H1 (cell line): Measurements from ENCODE around the gene SLC26A1. TPM values are rescaled to one million over a fixed set of nuclear protein-coding genes. Genes with fewer than 3 reads are reported as not detected.

ENCODE experiments used
- CTCF ChIA-PET: fragments of 300-600 bp; sonication (Branson Sonifier 250); formaldehyde crosslinking; loops from one replicate; lab custom pipeline; 2021; ENCODE audit not compliant: partially characterized antibody; lab: Charles Lee
- POLR2A ChIA-PET: fragments of 300-600 bp; sonication (Branson Sonifier 250); formaldehyde crosslinking; loops from one replicate; lab custom pipeline; 2021; ENCODE audit warnings: inconsistent platforms; ENCODE audit not compliant: partially characterized antibody; lab: Charles Lee
- DNase-seq, 2 experiments: peaks; one replicate each; pipeline versions ENCODE4 v3.0.0 to v3.0.0-alpha.2; 2010 to 2022; ENCODE audit warnings: low spot score in 2 of 2, low read depth in 1 of 2, mixed read lengths in 1 of 2
- FAIRE-seq: peaks from 2 replicates; lab custom pipeline; 2011; peaks lifted over from hg19 to GRCh38; lab: Jason Lieb, UNC
- H2AFZ ChIP-seq: 2 replicates; pipeline ENCODE4 v1.8.1; 2012; ENCODE audit warnings: low read length, inconsistent platforms
- H2AK5ac ChIP-seq: 2 replicates; pipeline ENCODE4 v1.6.1; 2013; ENCODE audit warnings: low read depth, low read length
- H2BK120ac ChIP-seq: replicated peaks from 2 replicates; pipeline ENCODE3; 2013; ENCODE audit warnings: low read depth, low read length, inconsistent platforms
- H2BK12ac ChIP-seq: 2 replicates; pipeline ENCODE4 v1.6.1; 2013; ENCODE audit warnings: low read depth, low read length
- H2BK15ac ChIP-seq: 2 replicates; pipeline ENCODE4 v1.6.1; 2013; ENCODE audit warnings: low read length
- H2BK20ac ChIP-seq: 2 replicates; pipeline ENCODE4 v1.6.1; 2013; ENCODE audit warnings: low read length
- H2BK5ac ChIP-seq: 2 replicates; pipeline ENCODE4 v1.6.1; 2013; ENCODE audit warnings: low read depth, low read length
- H3K14ac ChIP-seq: 2 replicates; pipeline ENCODE4 v1.6.1; 2013; ENCODE audit warnings: inconsistent platforms; ENCODE audit not compliant: insufficient read length
- H3K18ac ChIP-seq: 2 replicates; pipeline ENCODE4 v1.6.1; 2013; ENCODE audit warnings: low read length; ENCODE audit errors: extremely low read depth
- H3K23ac ChIP-seq: 2 replicates; pipeline ENCODE4 v1.6.1; 2013; ENCODE audit warnings: inconsistent platforms; ENCODE audit not compliant: insufficient read length
- H3K23me2 ChIP-seq: 2 replicates; pipeline ENCODE4 v1.6.1; 2013; ENCODE audit warnings: low read depth, low read length
- H3K27ac ChIP-seq: 2 replicates; pipeline ENCODE4 v1.6.1; 2011; ENCODE audit warnings: low read depth, low read length, inconsistent platforms
- H3K27me3 ChIP-seq, 4 experiments: replicated peaks in 1 of 4; 1 replicate in 1 of 4; 2 replicates in 3 of 4; pipeline versions ENCODE4 v1.6.1 to v1.8.1; 2011 to 2013; ENCODE audit warnings: low read length in 3 of 4, mild to moderate bottlenecking in 3 of 4, inconsistent platforms in 2 of 4, mixed read lengths in 2 of 4, moderate library complexity in 1 of 4; ENCODE audit not compliant: control insufficient read depth in 3 of 4, insufficient read depth in 3 of 4; ENCODE audit errors: extremely low read depth in 1 of 4
- H3K36me3 ChIP-seq, 4 experiments: 2 replicates each; pipeline versions ENCODE4 v1.6.1 to v1.8.1; 2011 to 2013; ENCODE audit warnings: mild to moderate bottlenecking in 4 of 4, low read length in 3 of 4, moderate library complexity in 2 of 4, control low read depth in 1 of 4, inconsistent platforms in 1 of 4; ENCODE audit not compliant: insufficient read depth in 4 of 4, control insufficient read depth in 2 of 4
- H3K4ac ChIP-seq: replicated peaks from 2 replicates; pipeline ENCODE3; 2013; ENCODE audit warnings: low read length, low read depth, mixed read lengths, inconsistent platforms; ENCODE audit not compliant: insufficient read length
- H3K4me1 ChIP-seq, 4 experiments: replicated peaks in 1 of 4; 1 replicate in 1 of 4; 2 replicates in 3 of 4; pipeline versions ENCODE4 v1.6.1 to v1.8.1; 2011 to 2013; ENCODE audit warnings: low read length in 3 of 4, inconsistent platforms in 2 of 4, mixed read lengths in 1 of 4; ENCODE audit not compliant: insufficient read depth in 4 of 4, control insufficient read depth in 3 of 4
- H3K4me2 ChIP-seq, 2 experiments: 2 replicates each; pipeline versions ENCODE4 v1.6.1 to v1.8.1; 2011 to 2013; ENCODE audit warnings: low read depth in 2 of 2, low read length in 2 of 2, control low read depth in 1 of 2, inconsistent platforms in 1 of 2, mild to moderate bottlenecking in 1 of 2; ENCODE audit not compliant: insufficient read depth in 1 of 2
- H3K4me3 ChIP-seq, 4 experiments: fragments of 200-600, 300-600 bp in 1 of 4; sonication (generic), shearing (Covaris generic), sonication (Bioruptor Twin) in 1 of 4; 2 replicates each; pipeline versions ENCODE4 v1.5.1 to v1.8.1; 2011 to 2016; ENCODE audit warnings: low read length in 4 of 4, low read depth in 3 of 4, control low read depth in 2 of 4, inconsistent platforms in 2 of 4, mild to moderate bottlenecking in 2 of 4, mixed read lengths in 1 of 4, moderate library complexity in 1 of 4; ENCODE audit not compliant: insufficient read depth in 2 of 4; ENCODE audit errors: extremely low read depth in 1 of 4
- H3K56ac ChIP-seq: replicated peaks from 2 replicates; pipeline ENCODE3; 2013; ENCODE audit warnings: low read depth, mild to moderate bottlenecking, mixed read lengths, low read length, inconsistent platforms; ENCODE audit not compliant: insufficient read length
- H3K79me1 ChIP-seq: 2 replicates; pipeline ENCODE4 v1.6.1; 2013; ENCODE audit warnings: low read depth, low read length, control low read depth
- H3K79me2 ChIP-seq, 2 experiments: 2 replicates each; pipeline versions ENCODE4 v1.6.1 to v1.8.1; 2012 to 2013; ENCODE audit warnings: low read length in 2 of 2, mild to moderate bottlenecking in 2 of 2, inconsistent platforms in 1 of 2; ENCODE audit not compliant: insufficient read depth in 2 of 2, control insufficient read depth in 1 of 2
- H3K9ac ChIP-seq, 4 experiments: replicated peaks in 1 of 4; 1 replicate in 1 of 4; 2 replicates in 3 of 4; pipeline versions ENCODE4 v1.6.1 to v1.8.1; 2011 to 2013; ENCODE audit warnings: low read depth in 3 of 4, low read length in 3 of 4, control low read depth in 2 of 4, mild to moderate bottlenecking in 2 of 4, moderate library complexity in 2 of 4, inconsistent platforms in 1 of 4; ENCODE audit errors: extremely low read depth in 1 of 4
- H3K9me3 ChIP-seq, 2 experiments: 2 replicates each; pipeline versions ENCODE4 v1.6.1 to v1.8.1; 2012 to 2013; ENCODE audit warnings: mild to moderate bottlenecking in 2 of 2, moderate library complexity in 2 of 2, control low read depth in 1 of 2, inconsistent platforms in 1 of 2, low read depth in 1 of 2, low read length in 1 of 2, mixed read lengths in 1 of 2; ENCODE audit not compliant: insufficient read depth in 2 of 2
- H4K20me1 ChIP-seq, 2 experiments: replicated peaks in 1 of 2; 2 replicates each; pipeline versions ENCODE3 to v1.8.1; 2011 to 2013; ENCODE audit warnings: inconsistent platforms in 2 of 2, low read length in 2 of 2, mild to moderate bottlenecking in 1 of 2; ENCODE audit not compliant: insufficient read depth in 2 of 2, control insufficient read depth in 1 of 2
- H4K5ac ChIP-seq: 2 replicates; pipeline ENCODE4 v1.6.1; 2013; ENCODE audit warnings: low read length, low read depth, mixed read lengths, inconsistent platforms; ENCODE audit not compliant: insufficient read length
- H4K8ac ChIP-seq: 2 replicates; pipeline ENCODE4 v1.8.0; 2013; ENCODE audit warnings: mild to moderate bottlenecking, moderate library complexity, low read length, inconsistent platforms; ENCODE audit not compliant: insufficient read depth; ENCODE audit errors: extremely low read depth
- H4K91ac ChIP-seq: replicated peaks from 2 replicates; pipeline ENCODE3; 2013; ENCODE audit warnings: low read length, mixed read lengths, inconsistent platforms; ENCODE audit not compliant: insufficient read length
- EZH2 ChIP-seq: fragments of 200-600 bp; sonication (generic); IDR thresholded peaks from 2 replicates; pipeline ENCODE4 v1.7.1; 2012; ENCODE audit warnings: low read depth, mild to moderate bottlenecking, moderate library complexity, low read length, inconsistent platforms; ENCODE audit not compliant: severe bottlenecking
- GABPA ChIP-seq: IDR thresholded peaks from 2 replicates; pipeline ENCODE4 v1.6.1; 2011; ENCODE audit warnings: mild to moderate bottlenecking, low read length, moderate library complexity, borderline replicate concordance; ENCODE audit not compliant: insufficient read depth
- RAD21 ChIP-seq, 2 experiments: IDR thresholded peaks in 1 of 2; conservative IDR thresholded peaks in 1 of 2; 2 replicates each; pipeline ENCODE4 v1.6.1; 2011; ENCODE audit warnings: low read depth in 2 of 2, low read length in 2 of 2, improper control_type of control experiment in 1 of 2, inconsistent platforms in 1 of 2, mild to moderate bottlenecking in 1 of 2, moderate library complexity in 1 of 2
- SP2 ChIP-seq: IDR thresholded peaks from 2 replicates; pipeline ENCODE4 v1.6.1; 2012; ENCODE audit warnings: mild to moderate bottlenecking, low read length, inconsistent platforms
- SUZ12 ChIP-seq: fragments of 200-600 bp; sonication (generic); IDR thresholded peaks from 2 replicates; pipeline ENCODE4 v1.6.1; 2012; ENCODE audit warnings: mild to moderate bottlenecking, inconsistent platforms, low read length, moderate library complexity, mixed read lengths
- TBP ChIP-seq: IDR thresholded peaks from 2 replicates; pipeline ENCODE4 v1.6.1; 2011; ENCODE audit warnings: low read depth, low read length, improper control_type of control experiment
- WGBS, 2 experiments: shearing (Covaris generic) in 1 of 2; methylation state at CpG; one replicate each; pipeline versions ENCODE4 v1.1.6 to v1.1.7; 2013 to 2015; ENCODE audit warnings: low lambda C conversion rate in 2 of 2, mixed read lengths in 2 of 2, inconsistent platforms in 1 of 2, low coverage in 1 of 2, missing lambda C conversion rate in 1 of 2; ENCODE audit not compliant: insufficient replicate concordance in 2 of 2, insufficient coverage in 1 of 2, insufficient read length in 1 of 2; ENCODE audit errors: extremely low coverage in 1 of 2, missing lambda C conversion rate in 1 of 2; 5-methylcytosine and 5-hydroxymethylcytosine counted together
- polyA plus RNA-seq, 7 experiments: library from polyadenylated mRNA; depleted of rRNA in 3 of 7; stranded (reverse) in 5 of 7; unstranded in 2 of 7; fragments of >200 nt in 5 of 7; fragments of 200-250 nt in 2 of 7; gene quantifications; 1 replicate in 5 of 7; 2 replicates in 1 of 7; 4 replicates in 1 of 7; pipeline versions ENCODE4 v1.2.1 to v1.2.3, GENCODE V29; 2011 to 2013; ENCODE audit warnings: missing spikeins in 2 of 7, mixed read lengths in 2 of 7
- total RNA-seq: library from RNA; stranded (reverse); fragmentation: NEBNext Ultra II Directional; extraction: Animal tissue kit (Norgen Biotek cat#: 25700); gene quantifications from 2 replicates; pipeline ENCODE4 v1.2.1, GENCODE V29; 2021

The SLC26A1 gene
- total and polyA plus RNA-seq, 2 of the 8 experiments (the other 6 are each of a cell fraction or from before 2014, with no cell fraction given) = 0.11 TPM; not detected in 1

GRCh38 chr4:972651-973424, 20.4 kb downstream of the SLC26A1 start:
- Histone ChIP-seq H2BK15ac (no peak overlapping the region), H3K23me2 (peaks cover 7% of the 10 kb centered on the region; the same call in 1 of the 2 replicates), H4K8ac (0 out of 2 replicates have a peak overlapping the region, but pooled peaks have one; percentile 46), H2BK5ac (no peak overlapping the region), H3K79me1 (no peaks in the 10 kb centered on the region), H3K9me3 (peaks cover 5 to 11% of the 10 kb centered on the region in 2 experiments; a peak in 1 of 4 replicates), H3K79me2 (no peaks in the 10 kb centered on the region), H3K4me3 (peak overlapping the region; percentile 51 to 80 (median 64)), H4K91ac (no peak overlapping the region), H2BK120ac (no peak overlapping the region), H2AK5ac (no peak overlapping the region), H3K23ac (no peak overlapping the region), H2BK12ac (no peak overlapping the region), H4K5ac (peak overlapping the region; percentile 43), H2AFZ (no peak overlapping the region; the same call in 1 of the 2 replicates), H2BK20ac (no peak overlapping the region), H3K18ac (no peak overlapping the region), H4K20me1 (peaks cover 6 to 17% of the 10 kb centered on the region in 2 experiments), H3K56ac (no peak overlapping the region), H3K36me3 (no peaks in the 10 kb centered on the region), H3K27ac (no peak overlapping the region), H3K4me2 (peak overlapping the region; percentile 77 to 95), H3K9ac (peak overlapping the region in 1 of 4 experiments; percentile 65; a peak in 1 of 7 replicates), H3K4me1 (peaks cover 0 to 9% (median 4%) of the 10 kb centered on the region in 4 experiments; a peak in 3 of 7 replicates), H3K14ac (no peak overlapping the region), H3K4ac (no peak overlapping the region), H3K27me3 (peaks cover 7 to 37% (median 29%) of the 10 kb centered on the region in 4 experiments; a peak in 6 of 7 replicates)
- POLR2A ChIA-PET = no interaction called here
- TF ChIP-seq RAD21 (IDR thresholded peaks at IDR 0.05 in 1 of 2, conservative IDR thresholded peaks at IDR 0.05 in 1 of 2; ENCODE audit: low read depth in 2 of 2, low read length in 2 of 2) (no peak), SP2 (no peak), EZH2 (peak; percentile 43), SUZ12 (peak; percentile 40; the same call in 1 of the 2 replicates), GABPA (peak; percentile 54; the same call in 1 of the 2 replicates), TBP (no peak)
- FAIRE-seq (no peak), DNase-seq (peak in 1 of 2 experiments; percentile 78)
- CTCF ChIA-PET = no interaction called here
- WGBS, 2 experiments = 1% methylated on average over 30 of the region's 65 CpGs; no CpG with 5 or more reads in 1 of the 2 experiments
